Hematopoietic multipotent progenitor cell treated with erythropoietin and hydrocortisone succinate and interleukin-3 and kit ligand, for 15 days (in vitro differentiated cells): ENCODE results near the gene ZCCHC14.
"Not testable (repeated sequence)": the region's sequence is repeated elsewhere in the genome, so short reads cannot be mapped to it uniquely, and the experiment has no call there.

Source experiments
- DNase-seq: peaks from one replicate; pipeline ENCODE4 v3.0.0-alpha.2; 2015; ENCODE audit warnings: low spot score

Gene ZCCHC14

GRCh38 chr16:87524407-87524806 is 31.6 kb upstream of the ZCCHC14 start:
- no peak for DNase-seq

GRCh38 chr16:87523605-87524004 is 30.8 kb upstream of the ZCCHC14 start:
- DNase-seq: not testable (repeated sequence)

DNA sequence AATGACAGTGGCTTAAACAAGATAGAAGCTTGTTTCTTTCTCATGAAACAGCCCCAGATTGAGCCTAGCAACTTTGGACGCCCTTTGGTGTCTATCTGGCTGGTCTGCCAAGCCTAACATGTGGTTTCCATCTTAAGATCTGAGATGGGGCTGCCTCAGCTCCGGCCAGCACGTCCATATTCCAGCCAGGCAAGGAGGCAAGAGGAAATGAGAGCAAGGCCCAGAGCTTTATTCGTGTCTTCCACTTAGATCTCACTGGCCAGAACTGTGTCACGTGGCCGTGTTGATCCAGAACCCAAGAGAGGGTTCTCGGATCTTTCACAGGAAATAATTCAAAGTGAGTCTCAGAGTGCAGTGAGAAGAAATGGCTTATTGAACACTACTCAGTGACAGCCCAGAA is 28.9 kb upstream of the ZCCHC14 start:
- DNase-seq: not testable (repeated sequence)

DNA sequence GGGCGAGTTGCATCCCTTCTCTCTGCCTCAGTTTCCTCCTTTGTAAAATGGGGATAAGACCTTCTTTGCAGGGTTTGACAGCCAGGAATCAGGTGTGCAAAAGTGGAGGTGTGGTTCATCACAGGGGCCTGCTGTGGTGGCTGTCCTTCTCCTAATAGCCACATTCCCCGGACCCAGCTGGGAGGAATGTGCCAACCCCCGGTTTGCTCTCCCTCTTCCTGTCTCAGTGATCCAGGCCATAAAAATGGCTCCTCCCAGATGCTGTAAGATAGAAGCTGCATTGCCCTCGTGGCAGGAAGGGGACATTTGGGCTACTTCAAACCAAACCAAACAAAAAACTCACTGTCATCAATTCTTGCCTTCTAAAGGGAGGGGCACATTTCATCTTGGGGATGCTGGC is 26.3 kb upstream of the ZCCHC14 start:
- not testable (repeated sequence) for DNase-seq

- DNase-seq: not testable (repeated sequence)
Measured at GRCh38 chr16:87518430-87519051, 25.7 kb upstream of the ZCCHC14 start.

DNA sequence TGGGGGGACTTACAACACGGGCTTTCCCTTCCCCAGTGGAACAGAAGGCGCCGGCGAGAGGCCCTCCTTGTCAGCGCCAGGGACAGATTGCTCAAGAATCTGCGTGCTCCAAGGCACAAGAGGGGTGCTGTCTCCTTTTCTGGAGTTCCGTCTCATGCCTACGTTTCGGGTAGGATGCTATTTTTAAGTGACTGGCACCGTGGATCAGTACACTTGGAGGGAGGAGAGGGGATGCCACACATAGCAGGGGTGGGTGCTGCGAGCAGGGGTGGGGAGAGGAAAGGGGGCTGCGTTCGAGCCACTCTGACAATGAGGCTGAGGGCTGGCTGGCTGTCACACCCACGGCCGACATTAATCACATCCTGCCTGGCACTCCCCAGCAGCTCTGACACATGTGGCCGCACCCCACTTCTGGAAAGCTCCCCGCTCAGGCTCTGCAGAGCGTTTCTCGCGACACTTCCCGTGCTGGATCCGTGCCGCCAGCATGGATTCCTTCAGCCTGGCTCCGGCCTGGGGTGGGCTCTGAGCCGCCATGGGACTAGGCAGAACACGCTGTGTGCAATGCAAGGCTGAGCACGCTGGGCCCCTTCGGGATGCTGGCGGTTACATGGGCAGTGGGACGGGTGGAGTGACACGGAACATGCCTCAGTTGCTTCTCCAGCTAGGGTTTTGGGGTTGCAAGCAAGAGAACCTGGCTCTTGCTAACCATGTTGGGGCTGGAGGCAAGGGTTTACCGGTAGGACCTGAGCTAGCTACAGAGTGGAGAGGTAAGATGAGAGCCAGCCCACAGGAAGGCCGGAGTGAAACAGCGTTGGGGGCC is 25.0 kb upstream of the ZCCHC14 start:
- DNase-seq: not testable (repeated sequence)

DNA sequence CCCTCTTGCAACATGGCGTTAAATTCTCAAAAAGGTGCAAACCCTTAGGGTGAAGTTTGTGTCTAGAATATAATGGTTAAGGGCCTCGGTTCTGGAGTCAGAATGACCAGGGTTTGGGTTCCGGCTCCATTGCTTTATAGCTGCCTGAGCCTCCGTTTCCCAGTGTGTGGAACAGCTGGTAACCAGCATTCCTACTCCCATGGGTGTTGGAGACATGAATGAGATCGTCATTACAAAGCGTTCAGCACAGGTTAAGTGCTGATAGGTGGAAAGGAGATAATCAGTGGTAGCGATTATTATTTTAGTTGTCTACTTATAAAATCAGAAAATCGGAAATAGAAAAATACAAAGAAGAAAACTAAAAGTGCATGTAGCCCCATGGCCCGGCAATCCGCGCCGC is 23.5 kb upstream of the ZCCHC14 start:
- no peak for DNase-seq

- DNase-seq: no peak
Measured at GRCh38 chr16:87515475-87516330, 22.9 kb upstream of the ZCCHC14 start.

DNA sequence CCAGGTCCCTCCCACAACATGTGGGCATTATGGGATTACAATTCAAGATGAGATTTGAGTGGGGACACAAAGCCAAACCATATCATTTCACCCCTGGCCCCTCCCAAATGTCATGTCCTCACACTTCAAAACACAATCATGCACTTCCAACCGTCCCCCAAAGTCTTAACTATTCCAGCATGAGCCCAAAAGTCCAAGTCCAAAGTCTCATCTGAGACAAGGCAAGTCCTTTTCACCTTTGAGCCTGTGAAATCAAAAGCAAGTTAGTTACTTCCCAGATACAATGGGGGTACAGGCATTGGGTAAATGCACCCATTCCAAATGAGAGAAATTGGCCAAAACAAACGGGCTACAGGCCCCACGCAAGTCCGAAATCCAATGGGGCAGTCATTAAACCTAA is 17.0 kb upstream of the ZCCHC14 start:
- not testable (repeated sequence) for DNase-seq

- no peak for DNase-seq
Measured at GRCh38 chr16:87507351-87508069, 14.7 kb upstream of the ZCCHC14 start.

DNA sequence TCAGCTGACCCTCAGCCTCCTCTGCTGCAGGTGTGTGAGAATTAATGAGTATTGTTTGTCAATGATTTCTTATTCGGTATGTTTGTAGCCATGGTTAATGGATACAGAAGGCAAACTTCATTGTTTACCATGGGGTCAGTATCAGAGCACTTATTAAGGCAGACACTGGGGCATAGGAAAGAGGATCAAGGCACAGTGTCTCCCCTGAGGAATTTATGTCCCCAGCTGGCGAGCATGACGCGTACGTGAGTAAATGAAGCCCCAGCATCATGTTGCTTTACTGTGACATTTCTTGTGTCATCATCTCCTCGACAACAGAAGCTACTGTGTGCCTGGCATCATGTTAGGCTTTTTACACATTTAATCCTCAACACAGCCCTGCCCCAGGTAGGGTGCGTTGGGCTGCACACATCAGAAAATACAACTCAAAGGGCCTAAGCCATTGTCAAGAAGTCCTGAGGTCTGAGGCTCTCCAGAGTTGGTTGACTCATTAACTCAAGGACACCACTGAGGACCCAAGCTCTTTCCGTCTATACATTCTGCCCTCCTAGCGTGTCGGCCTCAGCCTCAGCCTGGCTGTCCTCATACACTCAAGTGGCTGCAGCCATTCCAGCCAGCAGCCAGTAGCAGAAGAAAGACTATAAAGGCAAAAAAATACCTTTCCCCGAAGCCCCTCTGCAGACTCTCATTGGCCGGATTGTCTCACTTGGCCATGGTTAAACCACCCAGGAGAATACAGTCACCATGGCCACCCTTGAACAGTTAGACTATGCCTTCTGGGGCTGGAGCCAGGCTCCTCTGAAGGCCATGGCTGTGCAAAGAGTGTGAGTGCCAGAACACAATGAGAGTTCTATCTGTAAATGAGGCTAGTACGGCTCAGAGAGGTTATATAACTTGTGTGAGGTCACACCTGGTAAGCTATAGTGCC is 13.9 kb upstream of the ZCCHC14 start:
- DNase-seq: no peak

GRCh38 chr16:87505834-87506233 is 13.0 kb upstream of the ZCCHC14 start:
- DNase-seq: no peak

DNA sequence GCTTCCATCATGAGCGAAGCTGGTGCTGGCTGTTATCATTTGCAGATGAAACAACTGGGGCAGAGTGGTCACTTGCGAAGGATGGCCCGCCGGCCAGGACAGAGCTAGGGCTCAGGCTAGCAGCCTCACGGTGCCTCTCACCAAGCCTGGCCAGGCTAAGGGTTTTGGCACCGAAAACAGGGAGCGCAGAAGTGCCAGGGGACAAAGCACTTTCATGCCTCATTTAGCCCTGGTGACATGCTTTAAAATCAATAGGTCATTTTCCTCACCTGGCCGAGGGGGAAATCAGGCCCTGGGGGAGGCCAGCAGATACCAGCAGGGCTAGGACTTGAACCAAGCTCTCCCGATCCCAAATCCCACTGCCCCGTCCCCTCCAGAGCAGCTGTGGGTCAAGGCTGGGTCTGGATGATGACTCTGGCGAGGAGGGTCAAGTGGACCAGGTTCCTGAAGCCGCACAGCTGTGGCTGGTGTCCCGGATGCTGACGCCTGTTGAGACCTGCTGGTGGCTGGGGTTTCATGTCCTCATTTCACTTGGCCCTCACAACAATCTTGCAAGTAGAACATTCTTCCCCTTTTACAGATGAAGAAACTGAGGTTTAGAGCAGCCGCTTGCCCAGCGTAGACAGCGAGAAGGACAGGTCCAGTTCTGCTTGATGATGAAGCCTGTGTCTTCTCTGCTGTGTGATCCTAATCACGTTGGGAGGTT is 10.6 kb upstream of the ZCCHC14 start:
- not testable (repeated sequence) for DNase-seq

DNA sequence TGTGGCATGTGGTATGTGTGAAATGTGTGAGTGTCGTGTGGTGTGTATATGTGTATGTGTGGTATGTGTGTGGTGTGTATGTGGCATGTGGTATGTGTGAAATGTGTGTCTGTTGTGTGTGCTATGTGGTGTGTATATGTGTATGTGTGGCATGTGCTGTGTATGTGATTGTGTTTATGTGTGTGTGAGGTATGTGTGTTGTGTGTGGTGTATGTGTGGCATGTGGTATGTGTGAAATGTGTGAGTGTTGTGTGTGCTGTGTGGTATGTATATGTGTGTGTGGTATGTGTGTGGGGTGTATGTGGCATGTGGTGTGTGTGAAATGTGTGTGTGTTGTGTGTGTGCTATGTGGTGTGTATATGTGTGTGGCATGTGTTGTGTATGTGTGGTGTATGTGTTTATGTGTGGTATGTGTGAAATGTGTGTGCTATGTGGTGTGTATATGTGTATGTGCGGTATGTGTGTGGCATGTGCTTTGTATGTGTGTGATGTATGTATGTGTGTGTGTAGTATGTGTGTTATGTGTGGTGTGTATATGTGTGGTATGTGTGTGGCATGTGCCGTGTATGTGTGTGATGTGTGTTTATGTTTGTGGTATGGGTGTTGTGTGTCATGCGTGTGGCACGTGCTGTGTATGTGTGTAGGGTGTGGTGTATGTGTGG is 9.6 kb upstream of the ZCCHC14 start:
- DNase-seq: no peak

DNA sequence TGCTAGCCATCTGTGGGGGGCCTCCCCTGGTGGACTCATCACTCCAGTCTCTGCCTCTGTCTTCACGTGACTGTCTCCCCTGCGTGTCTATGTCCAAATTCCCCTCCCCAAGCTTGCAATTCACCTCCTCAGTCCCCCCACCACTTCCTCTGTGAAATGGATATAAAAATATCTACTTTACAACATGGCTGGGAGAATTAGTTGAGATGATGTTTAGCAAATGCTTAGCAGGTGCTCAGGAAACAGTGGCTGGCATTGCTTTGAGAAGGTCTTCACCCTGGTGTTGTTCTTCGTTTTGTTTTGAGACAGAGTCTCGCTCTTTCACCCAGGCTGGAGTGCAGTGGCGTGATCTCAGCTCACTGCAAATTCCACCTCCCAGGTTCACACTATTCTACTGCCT is 8.3 kb upstream of the ZCCHC14 start:
- no peak for DNase-seq

GRCh38 chr16:87499189-87499486 is 6.3 kb upstream of the ZCCHC14 start:
- DNase-seq: no peak

GRCh38 chr16:87498324-87499188 is 5.7 kb upstream of the ZCCHC14 start:
- no peak for DNase-seq

DNA sequence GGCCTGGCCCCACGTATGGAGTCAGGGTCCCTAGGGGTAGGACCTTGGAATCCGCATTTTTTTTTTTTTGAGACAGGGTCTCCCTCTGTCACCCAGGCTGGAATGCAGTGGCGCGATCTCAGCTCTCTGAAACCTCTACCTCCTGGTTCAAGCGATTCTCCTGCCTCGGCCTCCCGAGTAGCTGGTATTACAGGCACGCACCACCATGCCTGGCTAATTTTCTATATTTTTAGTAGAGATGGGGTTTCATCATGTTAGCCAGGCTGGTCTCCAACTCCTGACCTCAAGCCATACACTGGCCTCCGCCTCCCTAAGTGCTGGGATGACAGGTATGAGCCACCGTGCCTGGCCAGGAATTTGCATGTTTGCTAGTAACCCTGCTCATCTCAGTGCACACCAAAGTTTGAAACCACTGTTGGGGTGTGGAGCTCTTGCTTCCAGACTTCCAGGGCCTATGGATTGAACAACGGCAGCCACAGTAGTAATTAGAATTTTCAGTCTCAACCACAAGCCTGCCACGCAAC is 5.0 kb upstream of the ZCCHC14 start:
- DNase-seq: not testable (repeated sequence)
